ENCODE measurements around the gene SLC6A9. TPM values are rescaled to one million over a fixed set of nuclear protein-coding genes. Genes with fewer than 3 reads are reported as not detected.

SLC6A9 gene
- total and polyA plus RNA-seq, 2 of the 8 experiments (the other 6 are each of a cell fraction or from before 2014, with no cell fraction given), result 20.2 to 24.2 TPM

GRCh38 chr1:44074415-44074814, 43.2 kb upstream of the SLC6A9 start:
- Histone ChIP-seq H3K4ac (replicated peaks; ENCODE audit: insufficient read length, low read depth, low read length) (no peak overlapping the region), H2BK12ac (ENCODE audit: low read depth, low read length) (no peak overlapping the region), H3K9ac (replicated peaks in 1 of 4; ENCODE audit: extremely low read depth in 1 of 4, low read depth in 3 of 4, low read length in 3 of 4) (no peak overlapping the region), H3K23ac (ENCODE audit: insufficient read length) (no peak overlapping the region), H3K56ac (replicated peaks; ENCODE audit: insufficient read length, low read depth, low read length) (no peak overlapping the region), H3K79me1 (ENCODE audit: low read depth, low read length) (no peaks in the 10 kb centered on the region), H3K14ac (ENCODE audit: insufficient read length) (no peak overlapping the region), H3K4me3 (ENCODE audit: extremely low read depth in 1 of 4, insufficient read depth in 2 of 4, low read depth in 3 of 4, low read length in 4 of 4) (no peak overlapping the region), H3K4me1 (replicated peaks in 1 of 4; ENCODE audit: control insufficient read depth in 3 of 4, insufficient read depth in 4 of 4, low read length in 3 of 4) (peaks cover 3 to 7% (median 4%) of the 10 kb centered on the region in 4 experiments; a peak in 5 of 7 replicates), H3K18ac (ENCODE audit: extremely low read depth, low read length) (no peak overlapping the region), H2BK120ac (replicated peaks; ENCODE audit: low read depth, low read length) (no peak overlapping the region), H4K5ac (ENCODE audit: insufficient read length, low read depth, low read length) (no peak overlapping the region), H3K27ac (ENCODE audit: low read depth, low read length) (no peak overlapping the region), H3K23me2 (ENCODE audit: low read depth, low read length) (no peaks in the 10 kb centered on the region; the same call in 1 of the 2 replicates), H3K79me2 (ENCODE audit: control insufficient read depth in 1 of 2, insufficient read depth in 2 of 2, low read length in 2 of 2) (no peaks in the 10 kb centered on the region), H4K91ac (replicated peaks; ENCODE audit: insufficient read length, low read length) (no peak overlapping the region), H4K20me1 (replicated peaks in 1 of 2; ENCODE audit: control insufficient read depth in 1 of 2, insufficient read depth in 2 of 2, low read length in 2 of 2) (no peaks in the 10 kb centered on the region), H3K36me3 (ENCODE audit: control insufficient read depth in 2 of 4, insufficient read depth in 4 of 4, low read length in 3 of 4) (no peaks in the 10 kb centered on the region), H3K9me3 (ENCODE audit: insufficient read depth in 2 of 2, low read depth in 1 of 2, low read length in 1 of 2) (no peaks in the 10 kb centered on the region), H2BK5ac (ENCODE audit: low read depth, low read length) (no peak overlapping the region), H2BK15ac (ENCODE audit: low read length) (no peak overlapping the region), H2AK5ac (ENCODE audit: low read depth, low read length) (no peak overlapping the region), H3K4me2 (ENCODE audit: insufficient read depth in 1 of 2, low read depth in 2 of 2, low read length in 2 of 2) (no peak overlapping the region), H3K27me3 (replicated peaks in 1 of 4; ENCODE audit: control insufficient read depth in 3 of 4, extremely low read depth in 1 of 4, insufficient read depth in 3 of 4, low read length in 3 of 4) (peaks cover 0 to 4% (median 1%) of the 10 kb centered on the region in 4 experiments; a peak in 1 of 7 replicates), H2BK20ac (ENCODE audit: low read length) (0 out of 2 replicates have a peak overlapping the region, but pooled peaks have one; percentile 84), H2AFZ (ENCODE audit: low read length) (no peak overlapping the region), H4K8ac (ENCODE audit: extremely low read depth, insufficient read depth, low read length) (no peak overlapping the region)
- 88% methylated on average over 3 of the region's 3 CpGs; no CpG with 5 or more reads in 1 of the 2 experiments for WGBS, 2 experiments (ENCODE audit: extremely low coverage in 1 of 2, insufficient coverage in 1 of 2, insufficient read length in 1 of 2, insufficient replicate concordance in 2 of 2, low coverage in 1 of 2, low lambda C conversion rate in 2 of 2, missing lambda C conversion rate in 1 of 2)
- DNase-seq (ENCODE audit: low read depth in 1 of 2, low spot score in 2 of 2) (no peak), FAIRE-seq (no peak)
- ChIA-PET POLR2A (ENCODE audit: partially characterized antibody) (no interaction called here), CTCF (ENCODE audit: partially characterized antibody) (interaction anchor here (3.0 kb wide), 1 partner anchor 26 kb away, joined by 9 read pairs; no protein-coding TSS in a partner anchor)
- no peak for TF ChIP-seq FOSL1 (IDR thresholded peaks at IDR 0.05; ENCODE audit: insufficient read depth, low read depth, low read length)
- TF ChIP-seq MAFK (IDR thresholded peaks at IDR 0.05; ENCODE audit: low read depth, low read length), result no peak
- no peak for TF ChIP-seq ASH2L (IDR thresholded peaks at IDR 0.05; ENCODE audit: low read length)
- no peak for TF ChIP-seq CEBPB (IDR thresholded peaks at IDR 0.05; ENCODE audit: low read depth, low read length)
- TF ChIP-seq CTBP2 (IDR thresholded peaks at IDR 0.05; ENCODE audit: borderline replicate concordance, insufficient read depth, insufficient read length, low read length), result no peak
- TF ChIP-seq RBBP5 (IDR thresholded peaks at IDR 0.05; ENCODE audit: borderline replicate concordance, low read depth, low read length), result no peak
- TF ChIP-seq RAD21 (IDR thresholded peaks at IDR 0.05 in 1 of 2, conservative IDR thresholded peaks at IDR 0.05 in 1 of 2; ENCODE audit: low read depth in 2 of 2, low read length in 2 of 2), result no peak
- no peak for TF ChIP-seq TCF12 (IDR thresholded peaks at IDR 0.05; ENCODE audit: low read depth, low read length)
- no peak for TF ChIP-seq CHD1 (IDR thresholded peaks at IDR 0.05; ENCODE audit: low read depth, low read length)
- no peak for TF ChIP-seq KDM1A (IDR thresholded peaks at IDR 0.05; ENCODE audit: borderline replicate concordance, low read length)
- no peak for TF ChIP-seq SIRT6 (IDR thresholded peaks at IDR 0.05; ENCODE audit: low read length)
- TF ChIP-seq ZNF274 (IDR thresholded peaks at IDR 0.05; ENCODE audit: borderline replicate concordance, extremely low read depth, low read length), result no peak
- no peak for TF ChIP-seq BCL11A (IDR thresholded peaks at IDR 0.05; ENCODE audit: low read depth in 2 of 2, low read length in 2 of 2)
- TF ChIP-seq JUND (IDR thresholded peaks at IDR 0.05; ENCODE audit: low read length), result no peak

All from H1 (cell line).